ENCODE measurements around the gene LIPI.

Gene LIPI

DNA sequence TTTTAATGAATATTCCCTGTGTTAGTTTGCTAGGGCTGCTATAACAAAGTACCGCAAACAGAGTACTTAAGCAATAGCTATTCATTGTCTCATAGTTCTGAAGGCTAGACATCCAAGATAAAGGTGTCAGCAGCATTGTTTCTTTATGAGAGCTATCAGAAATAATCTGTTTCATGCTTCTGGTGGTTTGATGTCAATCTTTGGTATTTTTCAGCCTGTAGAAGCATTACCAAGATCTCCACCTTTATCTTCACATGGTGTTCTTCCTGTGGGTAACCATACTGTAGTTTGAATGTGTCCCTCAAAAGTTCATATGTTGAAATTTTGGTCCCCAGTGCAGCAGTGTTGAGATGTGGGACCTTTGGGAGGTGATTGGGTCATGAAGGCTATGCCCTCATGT lies 12.6 kb upstream of the LIPI start:
- CTCF ChIA-PET, result no interaction called here
- POLR2A ChIA-PET, result no interaction called here

DNA sequence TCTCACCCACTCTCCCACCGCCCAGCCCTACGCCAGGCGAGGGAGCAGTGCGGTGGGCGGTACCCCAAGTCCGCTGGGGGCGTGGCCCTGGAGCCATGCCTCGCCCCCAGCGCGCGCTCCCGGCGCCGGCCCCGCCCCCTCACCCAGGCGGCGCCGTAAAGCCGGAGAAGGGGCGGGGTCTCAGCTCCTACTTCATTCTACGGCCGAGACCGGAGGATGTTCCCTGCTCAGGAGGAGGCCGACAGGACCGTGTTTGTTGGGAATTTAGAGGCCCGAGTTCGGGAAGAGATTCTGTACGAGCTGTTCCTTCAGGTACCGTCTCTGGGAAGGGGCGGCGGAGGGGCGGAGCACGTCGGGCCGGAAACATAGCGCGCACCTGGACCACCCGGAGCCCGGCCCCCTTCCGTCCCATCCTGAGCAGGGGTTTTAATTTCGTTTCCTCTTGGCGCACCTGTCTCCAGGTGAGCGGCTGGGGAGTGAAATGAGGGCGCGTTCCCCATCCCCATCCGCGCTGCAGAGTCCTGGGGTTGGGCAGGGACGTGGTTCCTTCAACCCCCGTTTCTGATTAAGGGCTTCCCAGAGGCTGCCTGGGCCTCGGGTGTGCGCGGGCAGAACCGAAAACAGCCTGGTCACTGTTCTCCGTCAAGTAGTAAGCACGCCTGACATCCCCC lies 5.4 kb upstream of the LIPI start, which contains the start of gene RBM11:
RBM11 (plus strand) TSS at position 187 of the 671 bp plus-strand sequence; CDS start at position 217, 30 bp downstream.
- ChIA-PET CTCF (interaction anchor here (0.6 to 1.0 kb wide), 3 partner anchors 36 to 456 kb away, joined by 3 read pairs; no protein-coding TSS in a partner anchor), POLR2A (interaction anchor here (0.6 to 0.7 kb wide), 2 partner anchors 10 to 979 kb away, joined by 3 to 4 read pairs; no protein-coding TSS in a partner anchor)
- Histone ChIP-seq H3K36me3 (ENCODE audit: control insufficient read depth in 2 of 2, insufficient read depth in 1 of 2, low read length in 2 of 2) (peaks cover 0 to 3% of the 10 kb centered on the region in 2 experiments; a peak in 1 of 3 replicates), H3K4me1 (ENCODE audit: control insufficient read depth, insufficient read depth, low read length) (no peaks in the 10 kb centered on the region), H3K4me3 (ENCODE audit: low read depth, low read length) (peak within 1 kb of the TSS; percentile 78), H3K27ac (ENCODE audit: extremely low read depth, low read depth, low read length) (peak within 1 kb of the TSS; percentile 21; the same call in 1 of the 2 replicates), H3K9me3 (ENCODE audit: control insufficient read depth, insufficient read depth, low read depth, low read length) (no peaks in the 10 kb centered on the region)
- TF ChIP-seq ZNF423 (tag by site-specific recombination; IDR thresholded peaks at IDR 0.05), result no peak
- TF ChIP-seq KLF9 (tag by site-specific recombination; IDR thresholded peaks at IDR 0.05; ENCODE audit: low read depth), result peak; percentile 96
- peak; percentile 20; the same call in 1 of the 2 replicates for TF ChIP-seq ZFHX2 (tag by site-specific recombination; conservative IDR thresholded peaks at IDR 0.05)
- TF ChIP-seq SP3 (tag by site-specific recombination; IDR thresholded peaks at IDR 0.05), result peak; percentile 88
- TF ChIP-seq ZNF24 (tag by site-specific recombination; IDR thresholded peaks at IDR 0.05), result no peak
- TF ChIP-seq ZNF610 (tag by site-specific recombination; IDR thresholded peaks at IDR 0.05; ENCODE audit: borderline replicate concordance), result no peak
- 0 out of 2 replicates have a peak, but pooled peaks have one; percentile 26 for TF ChIP-seq ZNF660 (tag by site-specific recombination; IDR thresholded peaks at IDR 0.05)
- TF ChIP-seq SP2 (tag by site-specific recombination; IDR thresholded peaks at IDR 0.05), result peak; percentile 40
- TF ChIP-seq ZNF518A (tag by site-specific recombination; conservative IDR thresholded peaks at IDR 0.05; ENCODE audit: low read depth), result no peak
- no peak for TF ChIP-seq ZNF549 (tag by site-specific recombination; IDR thresholded peaks at IDR 0.05)
- no peak for TF ChIP-seq ZBTB21 (tag by site-specific recombination; IDR thresholded peaks at IDR 0.05)
- TF ChIP-seq, protein P1, sequence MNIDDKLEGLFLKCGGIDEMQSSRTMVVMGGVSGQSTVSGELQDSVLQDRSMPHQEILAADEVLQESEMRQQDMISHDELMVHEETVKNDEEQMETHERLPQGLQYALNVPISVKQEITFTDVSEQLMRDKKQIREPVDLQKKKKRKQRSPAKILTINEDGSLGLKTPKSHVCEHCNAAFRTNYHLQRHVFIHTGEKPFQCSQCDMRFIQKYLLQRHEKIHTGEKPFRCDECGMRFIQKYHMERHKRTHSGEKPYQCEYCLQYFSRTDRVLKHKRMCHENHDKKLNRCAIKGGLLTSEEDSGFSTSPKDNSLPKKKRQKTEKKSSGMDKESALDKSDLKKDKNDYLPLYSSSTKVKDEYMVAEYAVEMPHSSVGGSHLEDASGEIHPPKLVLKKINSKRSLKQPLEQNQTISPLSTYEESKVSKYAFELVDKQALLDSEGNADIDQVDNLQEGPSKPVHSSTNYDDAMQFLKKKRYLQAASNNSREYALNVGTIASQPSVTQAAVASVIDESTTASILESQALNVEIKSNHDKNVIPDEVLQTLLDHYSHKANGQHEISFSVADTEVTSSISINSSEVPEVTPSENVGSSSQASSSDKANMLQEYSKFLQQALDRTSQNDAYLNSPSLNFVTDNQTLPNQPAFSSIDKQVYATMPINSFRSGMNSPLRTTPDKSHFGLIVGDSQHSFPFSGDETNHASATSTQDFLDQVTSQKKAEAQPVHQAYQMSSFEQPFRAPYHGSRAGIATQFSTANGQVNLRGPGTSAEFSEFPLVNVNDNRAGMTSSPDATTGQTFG (tag by site-specific recombination; IDR thresholded peaks at IDR 0.05; ENCODE audit: borderline replicate concordance), result no peak
- no peak for TF ChIP-seq ZNF76 (tag by site-specific recombination; IDR thresholded peaks at IDR 0.05; ENCODE audit: borderline replicate concordance, low read depth)
- TF ChIP-seq PRDM1 (tag by site-specific recombination; IDR thresholded peaks at IDR 0.05), result peak; percentile 43
- TF ChIP-seq TSHZ1 (tag by site-specific recombination; IDR thresholded peaks at IDR 0.05; ENCODE audit: borderline replicate concordance), result no peak
- no peak for TF ChIP-seq TRIM28 (IDR thresholded peaks at IDR 0.05; ENCODE audit: borderline replicate concordance, low read length)
- no peak for TF ChIP-seq ZNF394 (tag by site-specific recombination; IDR thresholded peaks at IDR 0.05; ENCODE audit: borderline replicate concordance)
- 0 out of 2 replicates have a peak, but pooled peaks have one; percentile 43 for TF ChIP-seq GLIS2 (tag by site-specific recombination; IDR thresholded peaks at IDR 0.05)
- no peak for TF ChIP-seq ZNF677 (tag by site-specific recombination; IDR thresholded peaks at IDR 0.05)
- TF ChIP-seq ZNF621 (tag by site-specific recombination; IDR thresholded peaks at IDR 0.05), result no peak
- 0 out of 2 replicates have a peak, but pooled peaks have one; percentile 10 for TF ChIP-seq SP7 (tag by site-specific recombination; IDR thresholded peaks at IDR 0.05)

More for the DNA sequence above, 12.6 kb upstream of the LIPI start:
- no peak for TF ChIP-seq ZNF791 (tag by site-specific recombination; IDR thresholded peaks at IDR 0.05)
- TF ChIP-seq HOXD13 (CRISPR knock-in tag; IDR thresholded peaks at IDR 0.05; ENCODE audit: borderline replicate concordance), result no peak
- TF ChIP-seq ZNF544 (tag by site-specific recombination; IDR thresholded peaks at IDR 0.05), result no peak
- no peak for TF ChIP-seq ZNF561 (tag by site-specific recombination; IDR thresholded peaks at IDR 0.05; ENCODE audit: borderline replicate concordance)
- TF ChIP-seq REPIN1 (tag by site-specific recombination; IDR thresholded peaks at IDR 0.05; ENCODE audit: low read depth), result no peak
- Histone ChIP-seq H3K36me3 (ENCODE audit: control insufficient read depth in 2 of 2, insufficient read depth in 1 of 2, low read length in 2 of 2) (peaks cover 11 to 50% of the 10 kb centered on the region in 2 experiments), H3K27ac (ENCODE audit: extremely low read depth, low read depth, low read length) (no peak overlapping the region), H3K4me3 (ENCODE audit: low read depth, low read length) (no peak overlapping the region), H3K9me3 (ENCODE audit: control insufficient read depth, insufficient read depth, low read depth, low read length) (no peaks in the 10 kb centered on the region), H3K4me1 (ENCODE audit: control insufficient read depth, insufficient read depth, low read length) (no peaks in the 10 kb centered on the region)
